Naive thymus-derived CD4-positive, alpha-beta T cell (primary cell): ENCODE results near the gene TEFM. TPM values are rescaled to one million over a fixed set of nuclear protein-coding genes. Genes with fewer than 3 reads are reported as not detected.
"Not testable (repeated sequence)": the region's sequence is repeated elsewhere in the genome, so short reads cannot be mapped to it uniquely, and the experiment has no call there.

Experiments used
- ATAC-seq: fragments of 150-1000 bp; cut with Tn5 transposase; 2 replicates; pipeline ENCODE4 v1.10.0; 2021; ENCODE audit warnings: mild to moderate bottlenecking, moderate library complexity
- CTCF ChIA-PET: fragments of 350-600 bp; sonication (Branson Sonifier 250); formaldehyde crosslinking; loops from one replicate; lab custom pipeline; 2021; ENCODE audit warnings: antibody characterized with exemption; lab: Charles Lee
- POLR2A ChIA-PET: fragments of 350-600 bp; sonication (Branson Sonifier 250); formaldehyde crosslinking; loops from one replicate; lab custom pipeline; 2021; ENCODE audit warnings: antibody characterized with exemption, inconsistent platforms; lab: Charles Lee
- DNase-seq, 9 donors: peaks; one replicate each; pipeline versions ENCODE4 v3.0.0 to v3.0.0-alpha.2; 2020 to 2022; ENCODE audit warnings: mixed read lengths in 1 of 9
- H3K27ac ChIP-seq: one replicate; pipeline ENCODE4 v1.7.0; 2013; ENCODE audit warnings: mild to moderate bottlenecking, low read depth, low read length, moderate library complexity
- H3K27me3 ChIP-seq, 2 donors: one replicate each; pipeline ENCODE4 v1.7.0; 2013; ENCODE audit warnings: low read length in 2 of 2, mild to moderate bottlenecking in 2 of 2, moderate library complexity in 2 of 2; ENCODE audit not compliant: control insufficient read depth in 2 of 2, insufficient read depth in 2 of 2
- H3K36me3 ChIP-seq, 3 experiments: 1 replicate in 2 of 3; 2 replicates in 1 of 3; pipeline ENCODE4 v1.7.0; 2013; ENCODE audit warnings: low read length in 3 of 3, mild to moderate bottlenecking in 3 of 3, moderate library complexity in 1 of 3; ENCODE audit not compliant: insufficient read depth in 3 of 3, control insufficient read depth in 2 of 3
- H3K4me1 ChIP-seq, 2 donors: one replicate each; pipeline ENCODE4 v1.7.0; 2013; ENCODE audit warnings: low read length in 2 of 2, mild to moderate bottlenecking in 2 of 2, moderate library complexity in 1 of 2; ENCODE audit not compliant: control insufficient read depth in 2 of 2, insufficient read depth in 2 of 2
- H3K4me3 ChIP-seq: 2 replicates; pipeline ENCODE4 v1.7.0; 2013; ENCODE audit warnings: mild to moderate bottlenecking, low read length
- H3K9me3 ChIP-seq, 3 experiments: 1 replicate in 2 of 3; 2 replicates in 1 of 3; pipeline ENCODE4 v1.7.0; 2013; ENCODE audit warnings: low read length in 3 of 3; ENCODE audit not compliant: control insufficient read depth in 2 of 3
- H3K27ac Mint-ChIP-seq, 9 donors: one replicate each; pipeline ENCODE4 v1.8.0; 2020 to 2022; ENCODE audit warnings: mixed read lengths in 9 of 9, mild to moderate bottlenecking in 8 of 9, moderate library complexity in 5 of 9, inconsistent platforms in 2 of 9
- H3K27me3 Mint-ChIP-seq, 5 donors: one replicate each; pipeline ENCODE4 v1.8.0; 2021 to 2022; ENCODE audit warnings: mixed read lengths in 5 of 5, mild to moderate bottlenecking in 1 of 5
- H3K36me3 Mint-ChIP-seq, 5 donors: one replicate each; pipeline ENCODE4 v1.8.0; 2020 to 2022; ENCODE audit warnings: mixed read lengths in 5 of 5, mild to moderate bottlenecking in 3 of 5, inconsistent platforms in 1 of 5
- H3K4me1 Mint-ChIP-seq, 7 donors: one replicate each; pipeline ENCODE4 v1.8.0; 2020 to 2022; ENCODE audit warnings: mixed read lengths in 7 of 7, mild to moderate bottlenecking in 3 of 7, inconsistent platforms in 1 of 7
- H3K4me3 Mint-ChIP-seq, 10 donors: one replicate each; pipeline ENCODE4 v1.8.0; 2020 to 2022; ENCODE audit warnings: mild to moderate bottlenecking in 10 of 10, mixed read lengths in 10 of 10, moderate library complexity in 6 of 10, inconsistent platforms in 2 of 10
- H3K9me3 Mint-ChIP-seq, 11 donors: one replicate each; pipeline ENCODE4 v1.8.0; 2020 to 2022; ENCODE audit warnings: mixed read lengths in 11 of 11, mild to moderate bottlenecking in 4 of 11, inconsistent platforms in 1 of 11, moderate library complexity in 1 of 11
- intact Hi-C, 2 donors: fragments of 100-400 bp; cut with micrococcal nuclease; formaldehyde crosslinking; loops; one replicate each; pipeline ENCODE4 v1.15.1; 2023
- polyA plus RNA-seq, 2 donors: library from polyadenylated mRNA; unstranded; fragments of 300-500 nt; fragmentation: Illumina TruSeq; gene quantifications; one replicate each; pipeline ENCODE4 v1.2.3, GENCODE V29; 2021
- total RNA-seq, 6 experiments: library from RNA in 5 of 6; stranded (reverse) in 5 of 6; gene quantifications; 1 replicate in 5 of 6; 2 replicates in 1 of 6; pipeline ENCODE4 v1.2.3 and lab custom pipeline; 2021 to 2026

Gene TEFM
- total and polyA plus RNA-seq, 7 experiments from 2014 or later: 8.5 to 23.1 (median 18.2) TPM

GRCh38 chr17:30929861-30930260 lies 23.8 kb upstream of the TEFM start:
- H3K27me3 ChIP-seq, H3K9me3 ChIP-seq, H3K4me1 Mint-ChIP-seq, H3K4me3 ChIP-seq, H3K27ac Mint-ChIP-seq, H3K27ac ChIP-seq, H3K9me3 Mint-ChIP-seq, POLR2A ChIA-PET, H3K36me3 Mint-ChIP-seq, CTCF ChIA-PET, H3K4me1 ChIP-seq, DNase-seq, H3K4me3 Mint-ChIP-seq, ATAC-seq, intact Hi-C loops, H3K36me3 ChIP-seq: not testable (repeated sequence)
- H3K27me3 Mint-ChIP-seq: peaks cover 13 to 27% (median 17%) of the 10 kb centered on the region in 5 donors

- ChIA-PET CTCF (no interaction called here), POLR2A (no interaction called here)
- Histone ChIP-seq H3K36me3 (no peaks in the 10 kb centered on the region), H3K9me3 (no peaks in the 10 kb centered on the region), H3K27me3 (peaks cover 0 to 3% of the 10 kb centered on the region in 2 donors), H3K4me1 (no peaks in the 10 kb centered on the region), H3K27ac (no peak overlapping the region), H3K4me3 (no peak overlapping the region)
- H3K27me3 Mint-ChIP-seq: peaks cover 17 to 31% (median 22%) of the 10 kb centered on the region in 5 donors
- H3K27ac Mint-ChIP-seq: no peak overlapping the region
- H3K36me3 Mint-ChIP-seq: no peaks in the 10 kb centered on the region
- DNase-seq: no peak
- ATAC-seq: no peak
- H3K4me3 Mint-ChIP-seq: no peak overlapping the region
- peaks cover 0 to 2% (median 0%) of the 10 kb centered on the region in 11 donors for H3K9me3 Mint-ChIP-seq
- intact Hi-C loops: no loop called here
- H3K4me1 Mint-ChIP-seq: peaks cover 0 to 3% (median 0%) of the 10 kb centered on the region in 7 donors
Measured at GRCh38 chr17:30929081-30929633, 23.1 kb upstream of the TEFM start.

GRCh38 chr17:30928584-30928983 lies 22.5 kb upstream of the TEFM start:
- no peak for DNase-seq
- no peak for ATAC-seq
- no peaks in the 10 kb centered on the region for H3K9me3 ChIP-seq
- Mint-ChIP-seq H3K9me3 (peaks cover 0 to 2% (median 0%) of the 10 kb centered on the region in 11 donors), H3K4me1 (peaks cover 0 to 3% (median 0%) of the 10 kb centered on the region in 7 donors), H3K27ac (no peak overlapping the region), H3K27me3 (peaks cover 17 to 37% (median 24%) of the 10 kb centered on the region in 5 donors), H3K4me3 (no peak overlapping the region), H3K36me3 (no peaks in the 10 kb centered on the region)
- no peak overlapping the region for H3K4me3 ChIP-seq
- H3K36me3 ChIP-seq: no peaks in the 10 kb centered on the region
- ChIA-PET POLR2A (interaction anchor here (0.6 kb wide), 1 partner anchor 416 kb away, joined by 3 read pairs; no protein-coding TSS in a partner anchor), CTCF (no interaction called here)
- no peak overlapping the region for H3K27ac ChIP-seq
- H3K4me1 ChIP-seq: no peaks in the 10 kb centered on the region
- intact Hi-C loops: no loop called here
- peaks cover 0 to 3% of the 10 kb centered on the region in 2 donors for H3K27me3 ChIP-seq

- peaks cover 3 to 5% (median 3%) of the 10 kb centered on the region in 7 donors for H3K4me1 Mint-ChIP-seq
- H3K36me3 ChIP-seq: no peaks in the 10 kb centered on the region
- ChIA-PET CTCF (interaction anchor here (0.6 kb wide), 1 partner anchor 255 kb away, joined by 3 read pairs; no protein-coding TSS in a partner anchor), POLR2A (interaction anchor here (0.6 kb wide), 1 partner anchor 415 kb away, joined by 3 read pairs; no protein-coding TSS in a partner anchor)
- peaks cover 0 to 3% of the 10 kb centered on the region in 2 donors for H3K27me3 ChIP-seq
- H3K4me1 ChIP-seq: no peaks in the 10 kb centered on the region
- H3K9me3 Mint-ChIP-seq: peaks cover 0 to 2% (median 0%) of the 10 kb centered on the region in 11 donors
- no peak overlapping the region for H3K27ac ChIP-seq
- H3K9me3 ChIP-seq: no peaks in the 10 kb centered on the region
- intact Hi-C loops: no loop called here
- DNase-seq: no peak
- peaks cover 21 to 45% (median 31%) of the 10 kb centered on the region in 5 donors for H3K27me3 Mint-ChIP-seq
- no peak for ATAC-seq
- H3K36me3 Mint-ChIP-seq: peaks cover 0 to 2% (median 0%) of the 10 kb centered on the region in 5 donors
- H3K4me3 ChIP-seq: no peak overlapping the region
- no peak overlapping the region for H3K4me3 Mint-ChIP-seq
- H3K27ac Mint-ChIP-seq: peak overlapping the region in 1 of 9 donors; percentile 70
Measured at GRCh38 chr17:30927756-30928155, 21.7 kb upstream of the TEFM start.

GRCh38 chr17:30926516-30926915 lies 20.5 kb upstream of the TEFM start:
- H3K4me3 ChIP-seq: no peak overlapping the region
- POLR2A ChIA-PET: no interaction called here
- H3K4me1 ChIP-seq: no peaks in the 10 kb centered on the region
- H3K4me3 Mint-ChIP-seq: no peak overlapping the region
- peaks cover 0 to 5% (median 0%) of the 10 kb centered on the region in 5 donors for H3K36me3 Mint-ChIP-seq
- CTCF ChIA-PET: no interaction called here
- H3K27me3 ChIP-seq: peaks cover 0 to 3% of the 10 kb centered on the region in 2 donors
- ATAC-seq (no peak), DNase-seq (no peak)
- H3K9me3 Mint-ChIP-seq: peaks cover 0 to 2% (median 0%) of the 10 kb centered on the region in 11 donors
- H3K36me3 ChIP-seq: no peaks in the 10 kb centered on the region
- no peak overlapping the region for H3K27ac Mint-ChIP-seq
- no peaks in the 10 kb centered on the region for H3K9me3 ChIP-seq
- intact Hi-C loops: no loop called here
- H3K4me1 Mint-ChIP-seq: peaks cover 6 to 9% (median 7%) of the 10 kb centered on the region in 7 donors
- no peak overlapping the region for H3K27ac ChIP-seq
- H3K27me3 Mint-ChIP-seq: peaks cover 25 to 50% (median 37%) of the 10 kb centered on the region in 5 donors

- H3K27ac Mint-ChIP-seq: no peak overlapping the region
- DNase-seq (no peak), ATAC-seq (no peak)
- peaks cover 7 to 18% (median 14%) of the 10 kb centered on the region in 7 donors for H3K4me1 Mint-ChIP-seq
- H3K4me3 Mint-ChIP-seq: peak overlapping the region in 1 of 10 donors; percentile 29
- CTCF ChIA-PET: no interaction called here
- peaks cover 0 to 5% (median 2%) of the 10 kb centered on the region in 5 donors for H3K36me3 Mint-ChIP-seq
- POLR2A ChIA-PET: no interaction called here
- H3K27me3 Mint-ChIP-seq: peaks cover 40 to 63% (median 55%) of the 10 kb centered on the region in 5 donors
- Histone ChIP-seq H3K36me3 (no peaks in the 10 kb centered on the region), H3K27me3 (peaks cover 0 to 3% of the 10 kb centered on the region in 2 donors), H3K9me3 (no peaks in the 10 kb centered on the region), H3K4me3 (no peak overlapping the region), H3K27ac (no peak overlapping the region), H3K4me1 (no peaks in the 10 kb centered on the region)
- intact Hi-C loops: no loop called here
- peaks cover 0 to under 1% (median 0%) of the 10 kb centered on the region in 11 donors for H3K9me3 Mint-ChIP-seq
Measured at GRCh38 chr17:30924341-30924740, 18.3 kb upstream of the TEFM start.
